Small intestine (tissue), 7 donors: Measurements from ENCODE around the gene PSMB1. TPM values are rescaled to one million over a fixed set of nuclear protein-coding genes. Genes with fewer than 3 reads are reported as not detected.

Experiments
- DNase-seq, 2 donors: peaks; one replicate each; pipeline versions ENCODE4 v3.0.0 to v3.0.0-alpha.2; 2013
- FAIRE-seq: peaks from 2 replicates; lab custom pipeline; 2012; peaks lifted over from hg19 to GRCh38; lab: Jason Lieb, UNC
- H3K27ac ChIP-seq, 3 donors: one replicate each; pipeline ENCODE4 v1.5.1; 2013; ENCODE audit warnings: low read length in 2 of 3, mild to moderate bottlenecking in 2 of 3, control low read depth in 1 of 3, inconsistent platforms in 1 of 3, low read depth in 1 of 3, moderate library complexity in 1 of 3
- H3K27me3 ChIP-seq, 3 donors: one replicate each; pipeline ENCODE4 v1.6.1; 2013; ENCODE audit warnings: low read length in 3 of 3, inconsistent platforms in 1 of 3; ENCODE audit not compliant: control insufficient read depth in 3 of 3, insufficient read depth in 3 of 3
- H3K36me3 ChIP-seq, 3 donors: one replicate each; pipeline ENCODE4 v1.6.1; 2013; ENCODE audit warnings: low read length in 3 of 3, inconsistent platforms in 1 of 3, low read depth in 1 of 3, mild to moderate bottlenecking in 1 of 3, moderate library complexity in 1 of 3; ENCODE audit not compliant: control insufficient read depth in 3 of 3, insufficient read depth in 2 of 3
- H3K4me1 ChIP-seq, 3 donors: one replicate each; pipeline ENCODE4 v1.6.1; 2013; ENCODE audit warnings: low read length in 2 of 3, inconsistent platforms in 1 of 3, low read depth in 1 of 3, mild to moderate bottlenecking in 1 of 3, moderate library complexity in 1 of 3; ENCODE audit not compliant: control insufficient read depth in 3 of 3, insufficient read depth in 2 of 3
- H3K4me3 ChIP-seq, 3 donors: one replicate each; pipeline ENCODE4 v1.5.1; 2013; ENCODE audit warnings: low read length in 3 of 3, control low read depth in 1 of 3, inconsistent platforms in 1 of 3, low read depth in 1 of 3, mild to moderate bottlenecking in 1 of 3, moderate library complexity in 1 of 3
- H3K9me3 ChIP-seq, 2 donors: one replicate each; pipeline ENCODE4 v1.6.1; 2013; ENCODE audit warnings: low read depth in 1 of 2, low read length in 1 of 2; ENCODE audit not compliant: control insufficient read depth in 2 of 2, insufficient read depth in 1 of 2
- WGBS, 3 donors: extraction: QIAGEN DNeasy Blood & Tissue Kit; methylation state at CpG; one replicate each; pipeline ENCODE4 v1.1.7; 2013; 5-methylcytosine and 5-hydroxymethylcytosine counted together
- polyA plus RNA-seq, 4 donors: library from polyadenylated mRNA; stranded (reverse) in 3 of 4; unstranded in 1 of 4; fragments of 200-250 nt in 3 of 4; fragments of 120-200 nt in 1 of 4; gene quantifications; one replicate each; pipeline versions ENCODE4 v1.2.1 to v1.2.3, GENCODE V29; 2013
- donor health status: healthy with polysubstance abuse.
- donor health status: control.
- donor health status: control.
- donor health status: Bipolar disorder and iron deficiency.
- donor health status: healthy.

The PSMB1 gene
- polyA plus RNA-seq, 4 donors: 198 to 314 (median 308) TPM

- DNase-seq (no peak), FAIRE-seq (no peak)
- H3K36me3 ChIP-seq: no peaks in the 10 kb centered on the region
- WGBS, 3 donors: 76 to 96% (median 84%) methylated on average over 2 of the region's 2 CpGs
- no peak overlapping the region for H3K4me3 ChIP-seq
- H3K9me3 ChIP-seq: no peaks in the 10 kb centered on the region
- no peaks in the 10 kb centered on the region for H3K27me3 ChIP-seq
- no peaks in the 10 kb centered on the region for H3K4me1 ChIP-seq
- H3K27ac ChIP-seq: no peak overlapping the region
Observed at GRCh38 chr6:170493354-170493753, 59.8 kb downstream of the PSMB1 start.

GRCh38 chr6:170490259-170490658 is 62.8 kb downstream of the PSMB1 start:
- Histone ChIP-seq H3K9me3 (no peaks in the 10 kb centered on the region), H3K27me3 (no peaks in the 10 kb centered on the region), H3K36me3 (no peaks in the 10 kb centered on the region), H3K4me3 (no peak overlapping the region), H3K27ac (no peak overlapping the region), H3K4me1 (no peaks in the 10 kb centered on the region)
- WGBS, 3 donors: 65 to 72% (median 72%) methylated on average over 4 of the region's 4 CpGs
- DNase-seq (no peak), FAIRE-seq (no peak)

- no peaks in the 10 kb centered on the region for H3K27me3 ChIP-seq
- H3K27ac ChIP-seq: no peak overlapping the region
- no peak for FAIRE-seq
- no peaks in the 10 kb centered on the region for H3K36me3 ChIP-seq
- WGBS, 3 donors: 69 to 75% (median 71%) methylated on average over 3 of the region's 3 CpGs
- no peaks in the 10 kb centered on the region for H3K9me3 ChIP-seq
- H3K4me1 ChIP-seq: no peaks in the 10 kb centered on the region
- DNase-seq: no peak
- H3K4me3 ChIP-seq: no peak overlapping the region
Observed at GRCh38 chr6:170489836-170490235, 63.3 kb downstream of the PSMB1 start.

- no peaks in the 10 kb centered on the region for H3K9me3 ChIP-seq
- no peaks in the 10 kb centered on the region for H3K36me3 ChIP-seq
- DNase-seq: no peak
- no peak for FAIRE-seq
- WGBS, 3 donors: 66 to 72% (median 71%) methylated on average over 4 of the region's 4 CpGs
- no peak overlapping the region for H3K4me3 ChIP-seq
- H3K27ac ChIP-seq: no peak overlapping the region
- no peaks in the 10 kb centered on the region for H3K4me1 ChIP-seq
- no peaks in the 10 kb centered on the region for H3K27me3 ChIP-seq
Observed at GRCh38 chr6:170487707-170488329, 65.3 kb downstream of the PSMB1 start.

GRCh38 chr6:170485159-170485558 is 67.9 kb downstream of the PSMB1 start:
- H3K4me3 ChIP-seq: no peak overlapping the region
- 83 to 90% (median 86%) methylated on average over 5 of the region's 5 CpGs for WGBS, 3 donors
- no peak for DNase-seq
- no peak overlapping the region for H3K27ac ChIP-seq
- no peaks in the 10 kb centered on the region for H3K9me3 ChIP-seq
- H3K36me3 ChIP-seq: no peaks in the 10 kb centered on the region
- H3K4me1 ChIP-seq: no peaks in the 10 kb centered on the region
- no peaks in the 10 kb centered on the region for H3K27me3 ChIP-seq
- no peak for FAIRE-seq

Other genes with a start within 250 kb of the PSMB1 start
- 10 to 100 TPM in 3 of 4 donors, 1 to 10 TPM in 1; 6.5 to 24.0 (median 10.6) TPM for gene FAM120B, start 246.5 kb downstream of the PSMB1 start, polyA plus RNA-seq
- gene TBP, start 1.1 kb upstream of the PSMB1 start, polyA plus RNA-seq: 10 to 100 TPM; 10.0 to 19.4 (median 14.6) TPM
- gene PDCD2, start 31.3 kb upstream of the PSMB1 start, polyA plus RNA-seq: 10 to 100 TPM; 54.9 to 69.7 (median 60.1) TPM